HG02763 (cell line): ENCODE results near the gene NPAS3.

ENCODE experiments used
- ATAC-seq: cut with Tn5 transposase; IDR thresholded peaks from one replicate; pipeline ENCODE4 v1.9.1; 2021; ENCODE audit warnings: mild to moderate bottlenecking, moderate library complexity; ENCODE audit not compliant: unreplicated experiment

NPAS3 gene

GRCh38 chr14:33163109-33163508 is 224.4 kb downstream of the NPAS3 start:
- no peak for ATAC-seq

- ATAC-seq: no peak
Measured at GRCh38 chr14:33163600-33163999, 224.9 kb downstream of the NPAS3 start.

GRCh38 chr14:33165144-33165925 is 226.7 kb downstream of the NPAS3 start:
- ATAC-seq: no peak

GRCh38 chr14:33165926-33166289 is 227.2 kb downstream of the NPAS3 start:
- no peak for ATAC-seq

GRCh38 chr14:33175951-33176350 is 237.3 kb downstream of the NPAS3 start:
- no peak for ATAC-seq

GRCh38 chr14:33184587-33184986 is 245.9 kb downstream of the NPAS3 start:
- no peak for ATAC-seq

GRCh38 chr14:33186656-33187055 is 248.0 kb downstream of the NPAS3 start:
- ATAC-seq: no peak

- ATAC-seq: no peak
Measured at GRCh38 chr14:33188880-33189279, 250.2 kb downstream of the NPAS3 start.

GRCh38 chr14:33191855-33192254 is 253.2 kb downstream of the NPAS3 start:
- ATAC-seq: no peak

- no peak for ATAC-seq
Measured at GRCh38 chr14:33194551-33194950, 255.9 kb downstream of the NPAS3 start.

- no peak for ATAC-seq
Measured at GRCh38 chr14:33198684-33199083, 260.0 kb downstream of the NPAS3 start.

- no peak for ATAC-seq
Measured at GRCh38 chr14:33201116-33201515, 262.4 kb downstream of the NPAS3 start.

- ATAC-seq: no peak
Measured at GRCh38 chr14:33206981-33207380, 268.3 kb downstream of the NPAS3 start.

- no peak for ATAC-seq
Measured at GRCh38 chr14:33207467-33208017, 268.9 kb downstream of the NPAS3 start.

GRCh38 chr14:33210311-33210710 is 271.6 kb downstream of the NPAS3 start:
- no peak for ATAC-seq

GRCh38 chr14:33218026-33218425 is 279.3 kb downstream of the NPAS3 start:
- ATAC-seq: no peak

- ATAC-seq: no peak
Measured at GRCh38 chr14:33219957-33220356, 281.3 kb downstream of the NPAS3 start.

GRCh38 chr14:33229269-33229929 is 290.7 kb downstream of the NPAS3 start:
- no peak for ATAC-seq

- no peak for ATAC-seq
Measured at GRCh38 chr14:33230021-33230420, 291.3 kb downstream of the NPAS3 start.

GRCh38 chr14:33232031-33232430 is 293.4 kb downstream of the NPAS3 start:
- ATAC-seq: no peak

- no peak for ATAC-seq
Measured at GRCh38 chr14:33237115-33237740, 298.5 kb downstream of the NPAS3 start.

- ATAC-seq: no peak
Measured at GRCh38 chr14:33239465-33239864, 300.8 kb downstream of the NPAS3 start.
